GM18868 (cell line): ENCODE results near the gene MOAP1.
"Not testable (repeated sequence)": the region's sequence is repeated elsewhere in the genome, so short reads cannot be mapped to it uniquely, and the experiment has no call there.

ENCODE experiments used
- ATAC-seq: cut with Tn5 transposase; IDR thresholded peaks from one replicate; pipeline ENCODE4 v1.9.1; 2021; ENCODE audit warnings: mild to moderate bottlenecking, moderate library complexity; ENCODE audit not compliant: unreplicated experiment

MOAP1 gene

DNA sequence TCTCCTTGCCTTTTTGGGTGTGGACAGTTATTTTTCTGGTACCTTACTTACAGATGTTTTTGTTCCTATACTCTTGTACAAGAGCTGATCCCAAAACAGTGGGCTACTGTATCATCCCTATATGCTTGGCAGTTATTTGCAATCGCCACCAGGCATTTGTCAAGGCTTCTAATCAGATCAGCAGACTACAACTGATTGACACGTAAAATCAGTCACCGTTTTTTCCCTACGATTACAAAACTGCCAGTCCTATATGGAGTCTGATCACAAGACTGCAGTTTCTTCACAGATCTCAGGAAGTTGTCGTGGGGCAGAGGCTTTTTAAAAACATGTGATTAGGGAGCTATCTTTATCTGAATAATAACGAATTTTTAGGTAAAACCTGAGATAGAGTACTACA lies 1.8 kb upstream of the MOAP1 start:
- ATAC-seq: no peak

DNA sequence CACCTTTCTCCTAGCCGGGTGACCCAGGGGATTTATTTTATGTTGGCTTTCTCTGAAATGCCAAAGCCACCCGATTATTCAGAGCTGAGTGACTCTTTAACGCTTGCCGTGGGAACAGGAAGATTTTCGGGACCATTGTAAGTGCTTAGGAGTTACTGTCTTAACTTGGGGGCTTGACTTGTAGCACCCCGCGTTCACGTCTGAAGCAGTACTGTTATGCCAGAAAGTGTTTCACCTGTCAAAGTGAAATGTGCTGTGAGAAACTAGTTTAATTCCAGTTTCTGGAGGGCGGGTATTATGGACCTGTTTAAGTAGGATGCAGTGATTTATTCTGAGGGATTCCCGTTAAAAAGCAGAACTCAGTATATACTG lies 638 bp upstream of the MOAP1 start:
- ATAC-seq: peak; percentile 5

DNA sequence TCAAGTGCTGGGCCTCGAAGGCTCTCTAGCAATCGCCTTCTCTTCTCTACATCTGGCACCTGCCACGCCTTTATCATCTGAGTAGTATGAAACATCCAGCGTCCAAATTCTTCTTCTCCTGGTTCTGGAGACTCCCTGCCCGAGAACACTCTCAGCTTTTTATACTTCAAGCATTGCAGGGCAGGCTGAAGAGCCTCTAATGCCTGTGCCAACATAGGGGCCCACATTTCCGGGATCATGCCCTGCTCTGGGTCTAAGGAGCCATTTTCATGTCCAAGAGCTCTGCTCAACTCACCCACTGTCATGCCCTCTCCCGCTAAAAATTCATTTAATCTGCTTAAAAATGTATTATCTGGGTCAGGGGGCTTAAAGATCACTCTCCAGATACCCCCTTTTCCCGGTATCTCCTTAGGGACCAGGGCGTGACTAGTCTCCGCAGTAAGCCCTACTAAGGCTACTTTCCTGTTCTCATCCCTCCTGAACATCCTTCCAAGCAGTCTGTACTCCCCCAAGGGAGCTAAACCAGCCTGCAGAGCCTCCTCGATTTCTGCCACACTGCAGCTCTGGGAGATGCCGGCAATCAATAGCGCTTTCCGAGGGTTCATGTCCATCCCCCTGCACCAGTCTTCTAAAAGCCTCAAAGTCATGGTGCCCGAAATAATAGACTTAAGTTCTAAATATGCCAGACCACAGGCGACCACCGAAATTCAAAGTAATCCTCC lies 940 bp downstream of the MOAP1 start:
- ATAC-seq: no peak

DNA sequence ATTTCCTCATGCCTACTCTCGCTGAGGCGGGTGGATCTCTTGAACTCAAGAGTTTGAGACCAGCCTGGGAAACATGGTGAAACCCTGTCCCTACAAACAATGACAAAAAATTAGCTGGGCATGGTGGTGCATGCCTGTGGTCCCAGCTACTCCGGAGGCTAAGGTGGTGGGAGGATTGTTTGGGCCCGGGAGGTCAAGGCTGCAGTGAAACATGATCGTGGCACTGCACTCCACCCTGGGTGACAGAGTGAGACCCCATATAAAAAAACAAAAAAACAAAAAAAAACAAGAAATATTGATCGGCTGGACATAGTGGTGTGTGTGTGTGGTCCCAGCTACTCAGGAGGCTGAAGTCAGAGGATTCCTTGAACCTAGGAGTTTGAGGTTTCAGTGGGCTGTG lies 9.2 kb downstream of the MOAP1 start:
- ATAC-seq: no peak

DNA sequence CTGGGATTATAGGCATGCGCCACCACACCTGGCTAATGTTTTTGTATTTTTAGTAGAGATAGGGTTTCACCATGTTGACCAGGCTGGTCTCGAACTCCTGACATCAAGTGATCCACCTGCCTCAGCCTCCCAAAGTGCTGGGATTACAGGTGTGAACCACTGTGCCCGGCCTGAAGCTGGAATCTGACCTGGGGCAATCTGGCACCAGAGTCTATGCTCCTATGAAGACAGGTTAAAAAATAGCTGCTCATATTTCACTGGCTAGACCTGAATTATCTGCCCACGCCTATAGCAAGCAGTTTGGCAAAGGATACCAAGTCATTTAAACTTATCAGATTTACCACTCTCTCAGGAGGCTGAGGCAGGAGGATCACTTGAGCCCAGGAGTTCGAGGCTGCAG lies 10.0 kb downstream of the MOAP1 start:
- ATAC-seq: not testable (repeated sequence)

DNA sequence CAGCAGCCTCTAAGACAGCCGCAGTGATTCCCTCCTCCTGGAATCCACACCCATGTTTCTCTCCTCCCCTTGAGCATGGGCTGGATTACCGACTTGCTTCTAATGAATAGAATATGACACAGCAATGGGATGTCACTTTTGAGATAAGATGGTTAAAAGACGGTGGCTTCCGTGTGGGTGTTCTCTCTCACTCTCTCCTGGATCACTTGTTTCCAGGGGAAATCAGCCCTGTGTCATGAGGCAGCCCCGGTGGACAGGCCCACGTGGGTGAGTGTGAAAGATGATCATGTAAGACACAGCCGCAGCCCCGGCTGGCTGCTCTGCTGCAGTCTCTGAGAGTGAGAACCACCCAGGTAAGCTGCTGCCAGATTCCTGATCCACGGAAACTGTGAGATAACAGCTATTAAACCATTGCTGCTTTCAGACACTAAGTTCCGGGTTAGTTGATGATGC lies 10.7 kb downstream of the MOAP1 start:
- no peak for ATAC-seq

DNA sequence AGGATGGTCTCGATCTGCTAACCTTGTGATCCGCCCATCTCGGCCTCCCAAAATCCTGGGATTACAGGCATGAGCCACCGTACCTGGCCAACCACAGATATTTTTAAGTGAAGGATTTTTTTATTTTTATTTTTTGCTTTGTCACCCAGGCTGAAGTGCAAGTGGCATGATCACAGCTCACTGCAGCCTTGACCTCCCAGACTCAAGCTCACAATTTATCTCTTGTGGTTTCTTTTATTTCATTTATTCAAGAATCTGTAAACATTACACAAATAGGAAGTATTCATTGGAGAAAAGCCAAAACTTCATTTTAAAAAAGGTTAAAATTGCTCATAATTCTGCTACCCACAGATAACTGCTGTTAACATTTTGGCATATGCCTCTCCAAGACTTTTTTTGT lies 13.3 kb downstream of the MOAP1 start:
- ATAC-seq: no peak

DNA sequence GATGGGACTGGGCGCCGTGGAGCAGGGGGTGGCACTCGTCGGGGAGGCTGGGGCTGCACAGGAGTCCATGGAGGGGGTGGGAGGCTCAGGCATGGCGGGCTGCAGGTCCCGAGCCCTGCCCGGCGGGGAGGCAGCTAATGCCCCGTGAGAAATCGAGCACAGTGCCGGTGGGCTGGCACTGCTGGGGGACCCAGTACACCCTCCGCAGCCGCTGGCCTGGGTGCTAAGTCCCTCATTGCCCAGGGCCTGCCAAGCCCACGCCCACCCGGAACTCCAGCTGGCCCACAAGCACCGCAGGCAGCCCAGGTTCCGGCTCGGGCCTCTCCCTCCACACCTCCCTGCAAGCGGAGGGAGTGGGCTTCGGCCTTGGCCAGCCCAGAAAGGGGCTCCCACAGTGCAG lies 14.6 kb downstream of the MOAP1 start:
- ATAC-seq: not testable (repeated sequence)

DNA sequence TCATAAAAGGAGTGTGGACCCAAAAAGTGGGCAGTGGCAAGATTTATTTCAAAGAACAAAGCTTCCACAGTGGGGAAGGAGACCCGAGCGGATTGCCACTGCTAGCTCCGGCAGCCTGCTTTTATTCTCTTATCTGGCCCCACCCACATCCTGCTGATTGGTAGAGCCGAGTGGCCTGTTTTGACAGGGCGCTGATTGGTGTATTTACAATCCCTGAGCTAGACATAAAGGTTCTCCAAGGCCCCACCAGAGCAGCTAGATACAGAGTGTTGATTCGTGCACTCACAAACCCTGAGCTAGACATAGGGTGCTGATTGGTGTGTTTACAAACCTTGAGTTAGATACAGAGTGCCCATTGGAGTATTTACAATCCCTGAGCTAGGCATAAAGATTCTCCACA lies 15.1 kb downstream of the MOAP1 start:
- not testable (repeated sequence) for ATAC-seq

DNA sequence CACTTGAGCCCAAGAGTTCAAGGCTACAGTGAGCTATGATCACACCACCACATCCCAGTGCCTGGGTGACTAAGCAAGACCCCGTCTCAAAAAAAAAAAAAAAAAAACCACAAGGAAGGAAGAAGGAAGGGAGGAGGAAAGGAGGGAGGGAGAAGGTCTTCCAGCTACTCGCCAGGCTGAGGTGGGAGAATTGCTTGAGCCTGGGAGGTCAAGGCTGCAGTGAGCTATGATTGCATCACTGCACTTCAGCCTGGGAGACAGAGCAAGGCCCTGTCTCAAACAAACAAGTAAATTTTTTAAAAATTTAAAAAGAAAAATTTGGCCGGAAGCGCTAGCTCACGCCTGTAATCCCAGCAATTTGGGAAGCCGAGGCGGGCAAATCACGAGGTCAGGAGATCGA lies 16.1 kb downstream of the MOAP1 start:
- ATAC-seq: not testable (repeated sequence)

DNA sequence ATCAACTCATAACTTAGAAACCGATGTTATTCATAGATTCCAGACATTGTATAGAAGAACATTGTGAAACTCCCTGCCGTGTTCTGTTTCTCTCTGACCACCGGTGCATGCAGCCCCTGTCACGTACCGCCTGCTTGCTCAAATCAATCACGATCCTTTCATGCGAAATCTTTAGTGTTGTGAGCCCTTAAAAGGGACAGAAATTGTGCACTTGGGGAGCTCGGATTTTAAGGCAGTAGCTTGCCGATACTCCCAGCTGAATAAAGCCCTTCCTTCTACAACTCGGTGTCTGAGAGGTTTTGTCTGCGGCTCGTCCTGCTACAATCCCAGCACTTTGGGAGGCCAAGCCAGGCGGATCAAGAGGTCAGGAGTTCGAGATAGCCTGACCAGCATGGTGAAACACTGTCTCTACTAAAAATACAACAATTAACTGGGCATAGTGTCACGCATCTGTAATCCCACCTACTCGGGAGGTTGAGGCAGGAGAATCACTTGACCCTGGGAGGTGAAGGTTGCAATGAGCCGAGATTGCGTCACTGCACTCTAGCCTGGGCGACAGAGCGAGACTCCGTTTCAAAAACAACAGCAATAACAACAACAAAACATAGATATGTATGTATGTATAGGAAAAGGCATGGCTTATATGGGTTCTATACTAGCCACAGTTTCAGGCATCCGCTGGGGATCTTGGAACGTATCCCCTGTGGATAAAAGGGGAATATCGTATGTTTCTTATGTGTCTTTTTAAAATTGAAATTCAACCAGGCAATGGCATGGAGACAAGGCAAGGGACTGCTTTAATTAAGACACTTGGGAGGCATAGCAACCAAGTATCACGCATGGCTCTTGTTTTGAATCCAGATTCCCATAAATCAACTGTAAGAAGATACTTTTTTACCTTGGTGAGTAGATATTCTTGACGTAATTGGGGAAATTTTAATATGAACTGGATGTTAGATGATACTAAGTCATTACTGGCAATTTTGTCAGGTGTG lies 19.1 kb downstream of the MOAP1 start:
- not testable (repeated sequence) for ATAC-seq

DNA sequence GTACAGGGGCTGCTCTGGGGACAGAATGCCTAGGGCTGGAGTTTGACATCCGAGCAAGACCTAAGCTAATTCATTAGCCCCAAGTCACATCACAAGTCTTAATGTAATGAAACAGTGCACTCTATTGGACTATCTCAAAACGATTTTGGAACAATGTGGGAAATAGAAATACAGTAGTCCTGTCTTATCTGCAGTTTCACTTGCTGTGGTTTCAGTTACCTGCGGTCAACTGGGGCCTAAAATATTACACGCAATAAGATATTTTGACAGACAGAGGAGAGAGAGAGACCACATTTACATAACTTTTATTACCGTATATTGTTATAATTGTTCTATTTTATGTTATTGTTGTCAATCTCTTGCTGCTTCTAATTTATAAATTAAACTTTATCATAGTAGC lies 21.1 kb downstream of the MOAP1 start:
- ATAC-seq: no peak

DNA sequence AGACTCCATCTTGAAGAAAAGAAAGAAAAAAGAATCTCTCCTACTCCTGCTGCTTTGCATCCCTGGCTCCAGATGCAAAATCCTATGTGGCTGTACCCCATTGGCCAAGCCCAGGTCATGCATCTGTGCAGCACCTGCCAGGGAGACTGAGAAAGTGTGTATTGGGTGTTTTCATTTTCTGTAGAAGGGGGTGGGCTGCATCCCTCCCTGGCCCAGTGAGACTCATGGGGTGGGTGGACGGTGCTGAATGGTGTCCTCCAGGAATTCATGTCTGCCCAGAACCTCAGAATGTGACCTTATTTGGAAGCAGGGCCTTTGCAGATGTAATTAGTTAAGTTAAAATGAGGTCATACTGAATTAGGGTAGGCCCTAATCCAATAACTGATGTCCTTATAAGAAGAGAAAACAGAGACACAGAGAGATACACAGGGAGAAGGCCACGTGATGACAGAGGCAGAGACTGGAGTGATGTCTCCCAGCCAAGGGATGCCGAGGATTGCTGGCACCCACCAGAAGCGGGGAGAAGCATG lies 23.2 kb downstream of the MOAP1 start:
- ATAC-seq: no peak

DNA sequence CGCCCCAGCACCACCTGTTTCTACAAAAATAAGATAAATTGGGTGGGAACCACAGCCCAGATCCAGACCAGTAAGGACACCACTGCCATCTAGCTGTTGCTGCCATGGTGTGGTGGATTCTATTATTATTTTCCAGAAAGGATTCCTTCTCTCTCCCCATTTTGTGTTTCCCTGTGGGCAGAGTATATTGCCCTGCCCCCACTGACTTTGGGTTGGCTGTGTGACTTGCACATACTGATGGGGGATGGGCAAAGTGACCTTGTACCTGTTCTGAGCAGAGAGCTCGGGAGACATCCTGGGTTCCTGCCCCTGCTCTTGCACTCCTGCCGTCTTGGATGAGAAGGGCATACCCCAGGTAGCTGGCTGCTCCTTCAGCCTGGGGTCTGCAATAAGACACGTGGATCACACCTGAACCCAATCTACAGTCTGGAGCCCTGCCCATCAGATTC lies 24.3 kb downstream of the MOAP1 start:
- ATAC-seq: no peak

DNA sequence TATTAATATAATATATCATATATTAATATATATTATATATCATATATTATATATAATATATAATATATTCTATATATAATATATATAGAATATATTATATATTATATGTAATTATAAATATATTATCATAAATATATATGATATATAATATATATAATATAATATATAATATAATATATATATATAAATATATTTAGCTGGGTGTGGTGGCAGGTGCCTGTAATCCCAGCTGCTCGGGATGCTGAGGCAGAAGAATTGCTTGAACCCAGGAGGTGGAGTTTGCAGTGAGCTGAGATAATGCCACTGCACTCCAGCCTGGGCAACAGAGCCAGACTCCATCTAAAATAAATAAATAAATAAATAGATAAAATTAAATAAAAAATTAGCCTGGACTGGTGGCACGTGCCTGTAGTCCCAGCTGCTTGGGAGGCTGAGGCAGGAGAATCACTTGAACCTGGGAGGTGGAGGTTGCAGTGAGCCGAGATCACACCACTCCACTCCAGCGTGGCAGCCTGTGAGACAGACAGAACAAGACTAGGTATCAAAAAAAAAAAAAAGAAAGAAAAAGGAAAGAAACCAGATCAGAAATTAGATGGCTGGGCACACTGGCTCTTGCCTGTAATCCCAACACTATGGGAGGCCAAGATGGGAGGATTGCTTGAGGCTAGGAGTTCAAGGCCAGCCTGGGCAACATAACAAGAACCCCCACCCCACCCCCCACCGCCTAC lies 24.9 kb downstream of the MOAP1 start:
- not testable (repeated sequence) for ATAC-seq

DNA sequence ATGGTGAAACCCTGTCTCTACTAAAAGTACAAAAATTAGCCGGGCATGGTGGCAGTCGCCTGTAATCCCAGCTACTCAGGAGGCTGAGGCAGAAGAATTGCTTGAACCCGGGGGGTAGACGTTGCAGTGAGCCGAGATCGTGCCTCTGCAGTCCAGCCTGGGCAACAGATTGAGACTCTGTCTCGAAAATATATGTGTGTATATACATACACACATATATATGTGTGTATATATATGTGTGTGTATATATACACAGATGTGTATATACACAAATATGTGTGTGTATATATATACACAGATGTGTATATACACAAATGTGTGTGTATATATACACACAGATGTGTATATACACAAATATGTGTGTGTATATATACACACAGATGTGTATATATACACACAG lies 26.3 kb downstream of the MOAP1 start:
- not testable (repeated sequence) for ATAC-seq

DNA sequence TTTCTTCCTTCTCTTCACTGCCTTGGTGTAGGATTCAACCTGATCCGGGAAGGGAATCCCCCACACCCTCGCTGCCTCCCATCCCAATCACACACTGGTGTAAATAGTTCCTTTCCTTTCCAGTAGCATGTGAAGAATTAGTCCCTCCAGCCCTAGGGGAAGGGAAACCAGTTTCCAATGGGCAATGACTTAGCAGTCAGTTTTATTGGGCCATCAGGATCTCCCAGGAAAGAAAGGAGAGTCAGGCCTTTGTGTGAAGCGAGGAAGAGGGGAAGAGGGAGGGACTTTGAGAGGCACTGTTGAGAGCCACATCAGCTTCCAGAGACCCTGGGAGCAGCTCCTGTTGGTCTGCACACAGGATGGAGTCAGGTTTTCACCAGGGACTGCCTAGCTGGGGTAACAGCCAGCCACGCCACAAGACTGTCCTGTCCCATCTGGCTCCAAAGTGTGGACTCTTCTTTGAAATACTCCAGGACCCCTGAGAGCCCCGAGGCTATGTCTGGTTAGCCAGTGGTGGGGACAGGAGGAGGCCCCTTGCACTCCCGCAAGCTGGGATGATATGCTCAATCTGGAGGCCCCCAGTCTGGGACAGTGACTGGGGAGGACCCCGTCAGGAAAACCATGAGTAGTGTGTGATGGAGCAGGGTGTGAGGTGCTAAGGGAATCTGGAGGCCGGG lies 27.9 kb downstream of the MOAP1 start:
- ATAC-seq: no peak

DNA sequence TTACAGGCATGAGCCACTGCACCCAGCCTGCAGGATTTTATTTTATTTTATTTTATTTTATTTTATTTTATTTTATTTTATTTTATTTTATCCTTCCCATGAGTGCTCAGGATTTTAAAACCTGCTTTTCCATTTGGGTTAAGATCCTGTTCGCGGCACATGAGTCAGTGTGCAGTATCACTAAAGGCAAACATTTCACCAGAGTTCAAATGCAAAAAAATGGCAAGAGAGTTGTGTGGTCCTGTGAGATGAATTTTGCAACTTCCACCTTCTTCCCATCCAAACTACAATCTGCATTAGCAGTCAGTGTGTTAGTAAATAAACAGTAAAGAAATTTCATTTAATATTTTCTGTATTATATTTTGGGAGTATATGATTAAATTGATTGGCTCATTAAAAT lies 29.0 kb downstream of the MOAP1 start:
- ATAC-seq: no peak

DNA sequence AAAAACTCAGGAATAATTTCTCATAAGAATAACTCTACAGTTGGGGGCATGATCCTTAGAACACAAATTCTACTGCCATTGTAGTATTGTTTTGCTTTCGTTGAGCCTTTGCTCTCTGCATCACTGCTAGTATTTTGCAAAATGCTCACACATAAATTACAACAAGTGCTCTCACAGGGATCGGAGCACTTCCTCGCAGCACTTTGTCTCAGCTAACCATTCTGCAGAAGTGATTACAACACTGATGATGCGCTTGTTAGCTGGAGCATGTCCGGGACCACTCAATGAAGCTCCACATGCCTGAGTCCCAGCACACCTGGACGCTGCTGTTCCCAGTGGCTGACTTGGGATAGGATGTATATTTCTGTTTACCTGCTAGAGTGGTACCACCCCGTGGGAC lies 31.6 kb downstream of the MOAP1 start:
- no peak for ATAC-seq
